Hippocampal formation (tissue), 2 donors: ENCODE data around the gene KCNQ5.

Experiments
- DNase-seq, 2 donors: peaks; one replicate each; lab custom pipeline; 2025; lab: John Stamatoyannopoulos, UW

The KCNQ5 gene

GRCh38 chr6:72676995-72677394 is 55.1 kb downstream of the KCNQ5 start:
- no peak for DNase-seq

GRCh38 chr6:72677740-72678139 is 55.9 kb downstream of the KCNQ5 start:
- DNase-seq: no peak

GRCh38 chr6:72683797-72684196 is 61.9 kb downstream of the KCNQ5 start:
- no peak for DNase-seq

DNA sequence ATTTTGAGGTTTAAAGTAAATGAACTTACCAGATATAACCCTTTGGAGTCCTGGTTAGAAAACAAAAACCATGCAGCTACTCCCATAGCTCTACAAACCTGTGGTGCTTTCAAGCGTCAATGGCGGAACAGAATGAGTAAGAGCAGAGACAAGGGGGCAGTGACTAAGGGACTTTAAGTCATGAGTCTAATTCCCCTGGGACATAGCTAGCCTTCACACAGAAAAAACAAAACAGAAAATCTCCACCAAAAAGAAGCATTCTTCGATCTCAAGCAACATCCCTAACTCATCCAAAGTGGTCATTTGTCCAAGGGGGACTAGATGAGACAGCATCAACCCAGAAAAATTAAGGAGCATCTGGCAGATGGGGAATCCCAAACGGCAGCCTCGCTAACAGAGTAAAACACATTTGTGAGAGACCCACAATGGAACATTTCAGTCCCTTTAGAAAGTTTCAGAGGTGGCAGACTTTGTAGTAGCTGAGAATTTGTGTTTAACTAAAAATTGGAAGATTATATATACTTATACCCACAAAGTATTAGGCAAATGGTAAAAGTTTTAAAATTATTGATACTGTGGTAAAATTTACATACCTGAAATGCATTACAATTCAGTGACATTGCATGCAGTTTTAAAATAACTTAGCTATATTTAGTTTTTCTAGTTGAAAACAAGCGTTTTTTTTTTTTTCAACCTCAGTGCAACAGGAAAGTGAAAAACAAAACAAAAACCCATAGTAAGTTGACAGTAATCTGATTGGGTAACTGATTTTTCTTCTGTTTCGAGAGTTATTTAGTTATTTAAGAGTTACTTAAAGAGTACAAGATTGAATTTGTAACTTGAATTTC is 67.5 kb downstream of the KCNQ5 start:
- DNase-seq: no peak

DNA sequence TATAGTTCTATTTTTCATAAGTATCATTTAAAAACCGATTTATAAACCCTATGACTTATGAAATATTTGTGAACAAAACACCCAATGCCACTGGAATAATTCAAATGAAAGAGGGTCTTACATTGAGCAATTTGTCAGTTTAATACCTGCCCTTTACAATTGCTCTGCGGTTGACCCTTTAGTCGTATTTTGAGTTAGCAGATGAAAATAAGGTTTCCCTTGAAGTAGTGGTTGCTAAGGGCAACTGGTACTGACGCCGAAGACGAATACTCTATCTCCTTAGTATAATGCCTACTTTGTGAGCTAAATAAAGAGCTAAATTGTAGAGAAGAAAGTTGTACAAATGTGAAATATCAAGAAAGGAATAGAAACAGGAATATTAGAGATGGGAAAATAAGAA is 69.4 kb downstream of the KCNQ5 start:
- no peak for DNase-seq

DNA sequence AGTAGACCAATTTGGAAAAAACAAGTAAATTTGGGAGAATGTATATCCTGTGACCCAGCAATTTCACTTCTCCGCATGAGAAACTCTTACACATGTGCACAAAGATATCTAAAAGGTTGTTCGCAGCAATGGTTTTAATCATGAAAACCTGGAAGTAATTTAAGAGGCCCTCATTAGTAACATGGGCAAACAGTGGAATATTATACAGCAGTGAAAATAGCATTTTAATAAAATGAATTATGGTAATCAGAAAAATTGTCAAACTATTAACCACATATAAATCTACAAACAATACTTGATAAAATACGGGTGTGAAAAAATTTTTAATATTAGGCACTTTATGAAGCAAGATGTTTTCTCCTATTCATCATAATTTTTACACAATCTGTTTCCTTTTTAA is 74.2 kb downstream of the KCNQ5 start:
- no peak for DNase-seq

- DNase-seq: no peak
These were observed 77.3 kb downstream of the KCNQ5 start for GRCh38 chr6:72699159-72699558.

- DNase-seq: no peak
These were observed 80.6 kb downstream of the KCNQ5 start for GRCh38 chr6:72702421-72702820.

GRCh38 chr6:72703093-72703492 is 81.2 kb downstream of the KCNQ5 start:
- DNase-seq: no peak

GRCh38 chr6:72704979-72705378 is 83.1 kb downstream of the KCNQ5 start:
- DNase-seq: no peak

DNA sequence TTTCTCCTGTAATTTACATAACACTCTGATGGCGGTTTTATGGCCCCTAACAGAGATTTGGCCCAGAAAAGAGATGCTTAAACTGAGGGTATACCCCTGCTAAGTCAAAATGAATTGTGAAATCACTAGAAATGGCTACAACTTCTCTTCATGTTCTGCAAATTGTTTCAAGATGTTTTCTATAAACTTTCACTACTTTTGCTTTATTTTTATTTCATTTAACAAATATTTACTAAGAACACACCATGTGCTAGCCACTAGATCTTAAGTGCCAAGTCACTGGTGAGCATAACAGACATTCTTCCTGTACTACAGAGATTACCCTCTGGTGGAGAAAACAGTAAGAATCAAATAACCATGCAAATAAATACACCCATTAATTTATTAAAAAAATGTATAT is 87.6 kb downstream of the KCNQ5 start:
- DNase-seq: no peak

GRCh38 chr6:72711731-72712130 is 89.9 kb downstream of the KCNQ5 start:
- DNase-seq: no peak

DNA sequence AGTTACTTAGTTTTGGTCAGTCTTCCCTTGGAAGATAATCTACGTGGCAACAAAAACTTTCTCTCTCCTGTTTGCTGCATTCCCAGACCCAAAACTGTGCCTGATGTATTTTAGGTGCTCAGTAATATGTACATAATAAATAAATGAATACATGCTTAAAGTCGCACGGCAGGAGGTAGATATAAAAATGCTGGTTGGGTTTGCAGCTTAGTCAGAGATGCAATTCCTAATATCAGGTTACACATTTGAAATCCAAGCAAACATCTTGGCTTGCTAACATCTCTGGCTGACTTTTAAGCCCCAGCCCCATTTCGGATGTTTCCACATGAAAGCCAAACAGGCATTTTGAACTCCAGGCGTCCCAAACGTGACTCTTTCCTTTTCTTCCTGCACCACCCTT is 91.0 kb downstream of the KCNQ5 start:
- DNase-seq: no peak

DNA sequence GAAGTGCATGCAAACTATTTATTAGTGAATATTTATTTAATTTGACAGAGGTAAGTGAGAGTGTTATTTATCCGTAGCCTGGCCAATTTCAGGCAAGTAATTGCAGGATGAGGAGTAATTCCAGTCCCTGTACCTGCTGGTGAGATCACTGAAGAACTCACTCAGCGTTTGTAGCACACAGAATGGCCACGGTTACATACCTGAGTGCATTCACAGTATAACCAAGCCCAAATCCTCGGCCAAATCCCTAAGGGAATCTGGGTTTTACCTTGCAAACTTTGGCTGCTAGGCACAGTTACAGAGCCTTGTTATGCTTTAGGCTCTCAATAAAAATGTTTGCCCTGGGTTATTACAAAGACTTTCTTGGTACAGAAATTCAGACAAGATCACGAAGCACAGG is 93.3 kb downstream of the KCNQ5 start:
- no peak for DNase-seq

GRCh38 chr6:72716916-72717315 is 95.1 kb downstream of the KCNQ5 start:
- no peak for DNase-seq

- DNase-seq: no peak
These were observed 98.6 kb downstream of the KCNQ5 start for GRCh38 chr6:72720464-72720863.

- no peak for DNase-seq
These were observed 99.5 kb downstream of the KCNQ5 start for GRCh38 chr6:72721346-72721745.

DNA sequence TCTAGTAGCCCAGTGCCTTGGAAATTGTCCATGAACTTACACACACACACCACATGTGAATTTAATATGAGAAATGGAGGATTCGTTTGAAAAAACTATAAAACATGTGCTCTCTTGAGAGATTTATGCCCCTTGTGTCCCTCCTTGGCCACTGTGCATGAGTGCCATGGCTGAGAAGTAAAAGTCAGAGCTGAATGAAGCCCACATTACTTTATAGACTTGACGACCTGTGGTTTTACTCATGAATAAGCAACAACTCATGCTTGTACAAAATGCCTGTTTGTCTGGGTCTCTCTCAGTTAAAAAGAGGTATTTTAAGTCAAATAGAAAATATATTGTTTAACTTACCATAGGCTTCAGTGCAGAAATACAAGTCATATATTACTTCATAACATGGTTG is 102.7 kb downstream of the KCNQ5 start:
- DNase-seq: no peak

DNA sequence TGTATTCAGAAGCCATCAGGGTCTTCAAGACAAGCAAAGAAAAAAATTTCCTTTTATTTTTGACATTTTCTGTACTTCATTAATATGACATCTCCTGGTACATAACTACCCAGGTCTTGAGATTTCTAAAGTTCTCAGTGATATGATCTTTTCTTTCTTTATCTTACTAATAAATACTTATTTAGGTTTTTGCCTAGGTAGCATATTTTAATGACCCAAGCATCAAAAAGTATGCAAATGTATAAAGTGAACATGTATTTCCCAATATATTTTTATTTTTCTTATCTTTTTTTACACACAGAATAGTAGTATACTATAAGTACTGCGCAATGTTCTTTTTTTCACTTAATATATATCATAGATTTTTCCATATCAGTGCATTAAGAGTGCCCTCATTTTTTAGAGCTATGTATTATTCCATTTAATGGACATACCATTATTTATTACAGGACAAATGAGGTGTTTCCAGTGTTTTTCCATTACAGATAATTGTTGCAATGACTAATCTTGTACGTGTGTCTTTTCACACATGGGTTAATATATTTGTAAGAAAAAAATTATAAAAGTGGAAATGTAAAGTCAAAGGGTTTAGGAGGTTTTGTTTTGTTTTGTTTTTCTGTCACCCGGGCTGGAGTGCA is 107.0 kb downstream of the KCNQ5 start:
- no peak for DNase-seq

GRCh38 chr6:72733045-72733444 is 111.2 kb downstream of the KCNQ5 start:
- DNase-seq: no peak

DNA sequence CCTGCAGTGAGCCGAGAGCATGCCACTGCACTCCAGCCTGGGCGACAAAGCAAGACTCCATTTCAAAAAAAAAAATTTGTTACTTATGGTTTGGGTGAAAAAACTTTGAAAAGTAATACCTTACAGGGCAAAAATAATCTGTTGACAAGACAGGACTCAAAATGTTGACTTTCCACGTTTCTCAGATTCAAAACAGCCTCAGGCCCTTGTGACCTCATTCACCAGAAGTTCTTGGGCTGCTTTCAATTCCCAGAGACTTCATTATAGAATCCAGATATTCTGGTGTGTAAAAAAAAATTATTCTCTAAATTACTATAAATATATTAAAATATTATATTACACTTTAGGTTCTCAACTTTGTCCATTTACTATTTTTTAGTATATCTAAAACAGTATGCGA is 116.2 kb downstream of the KCNQ5 start:
- DNase-seq: no peak

DNA sequence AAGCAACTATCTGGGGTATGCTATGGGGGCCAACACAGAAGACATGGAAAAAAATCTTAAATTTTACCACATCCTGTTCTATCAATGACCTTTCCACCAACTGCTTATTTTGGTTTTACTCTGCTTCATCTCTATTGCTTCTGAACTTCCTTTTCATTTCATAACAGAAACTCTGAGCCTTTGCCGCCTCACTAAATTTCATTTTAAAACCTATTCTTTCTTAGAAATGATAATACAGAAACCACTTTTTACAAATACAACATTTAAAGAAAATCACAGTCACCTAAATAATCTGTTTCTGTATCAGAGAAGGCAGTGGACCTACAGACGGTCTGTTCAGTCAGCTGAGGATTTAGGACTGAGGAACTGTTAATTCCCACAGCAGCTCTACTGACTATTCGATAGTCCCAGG is 117.5 kb downstream of the KCNQ5 start:
- DNase-seq: no peak

- no peak for DNase-seq
These were observed 118.3 kb downstream of the KCNQ5 start for GRCh38 chr6:72740135-72740534.

DNA sequence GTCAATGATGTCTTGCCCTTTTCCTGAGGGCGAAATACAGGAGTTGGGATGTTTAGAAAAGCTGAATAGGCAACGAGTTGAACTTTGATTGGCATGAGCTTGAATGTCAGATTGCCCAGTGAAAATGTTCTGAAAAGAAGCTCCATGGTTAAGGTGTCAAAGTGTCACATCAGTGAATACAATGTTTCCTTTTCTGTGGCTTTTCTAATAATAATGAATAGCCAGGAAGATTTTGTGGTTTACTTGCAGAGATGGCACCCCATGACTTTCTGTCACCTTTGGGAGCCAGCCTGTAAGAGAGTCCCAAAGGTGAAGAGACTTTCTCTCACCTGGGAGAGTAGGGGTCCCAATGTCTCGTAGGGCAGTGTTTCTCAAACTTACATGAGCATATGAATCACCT is 119.2 kb downstream of the KCNQ5 start:
- DNase-seq: no peak
